HG03139 (cell line): ENCODE measurements around the gene SMAD9.
A peak's percentile ranks its signal among the peaks of the same experiment; 100 is the strongest.

Experiments
- ATAC-seq: cut with Tn5 transposase; IDR thresholded peaks from one replicate; pipeline ENCODE4 v1.9.1; 2021; ENCODE audit not compliant: unreplicated experiment

SMAD9 gene

DNA sequence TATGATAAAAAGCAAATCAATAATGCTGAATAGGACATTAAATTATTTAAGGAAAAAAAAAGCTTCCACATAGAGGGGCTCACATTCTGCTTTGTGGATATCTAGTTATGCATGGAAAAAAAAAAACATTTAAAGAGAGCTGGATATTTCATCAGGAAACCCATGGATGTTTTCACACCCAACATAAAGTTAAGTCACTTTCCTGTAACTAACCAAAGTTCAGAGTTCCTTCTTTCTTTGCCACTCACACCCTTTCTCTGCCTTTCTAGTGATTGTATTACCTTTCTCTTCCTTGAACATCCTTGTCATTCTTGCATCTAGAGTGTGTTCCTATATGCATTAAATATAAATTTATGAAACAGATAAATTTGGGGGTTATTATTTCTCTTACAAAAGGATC lies 53.8 kb downstream of the SMAD9 start:
- ATAC-seq, result no peak

DNA sequence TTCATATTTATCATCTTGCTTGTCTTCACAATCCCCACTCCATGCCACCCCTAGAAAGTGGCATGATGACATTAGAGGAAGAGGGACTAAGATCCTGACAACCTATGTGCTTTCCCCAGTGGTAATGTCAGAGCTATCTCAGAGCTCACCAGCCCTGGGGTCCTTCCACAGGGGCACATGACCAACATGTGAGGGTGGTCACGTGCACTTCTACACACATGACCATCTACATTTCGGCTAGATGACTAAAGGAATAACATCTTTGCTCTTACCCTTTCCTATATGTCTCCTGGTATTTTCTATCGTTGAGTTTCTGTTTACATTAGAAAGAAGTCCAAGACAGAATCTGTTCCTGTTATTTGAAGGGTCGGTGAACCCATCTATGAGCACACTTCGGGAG lies 54.8 kb downstream of the SMAD9 start:
- no peak for ATAC-seq

DNA sequence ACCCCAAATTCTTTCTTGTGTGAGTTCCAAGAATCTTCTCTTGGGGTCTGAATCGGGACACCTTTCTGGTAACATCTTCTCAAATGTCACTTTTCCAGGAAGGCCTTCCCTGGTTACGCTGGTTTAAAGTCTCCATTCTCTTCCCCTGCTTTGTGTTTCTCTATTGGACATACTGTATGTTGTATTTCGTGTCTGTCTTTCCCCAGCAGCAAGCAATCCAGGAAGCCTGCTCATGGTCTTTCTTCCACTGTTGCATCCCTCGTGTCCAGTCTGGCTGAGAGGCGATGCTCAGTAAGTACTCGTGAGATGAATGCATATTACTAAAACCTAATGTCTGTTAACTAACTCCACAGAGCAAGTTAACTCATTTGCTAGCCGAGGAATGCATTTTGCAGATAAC lies 57.3 kb downstream of the SMAD9 start:
- no peak for ATAC-seq

DNA sequence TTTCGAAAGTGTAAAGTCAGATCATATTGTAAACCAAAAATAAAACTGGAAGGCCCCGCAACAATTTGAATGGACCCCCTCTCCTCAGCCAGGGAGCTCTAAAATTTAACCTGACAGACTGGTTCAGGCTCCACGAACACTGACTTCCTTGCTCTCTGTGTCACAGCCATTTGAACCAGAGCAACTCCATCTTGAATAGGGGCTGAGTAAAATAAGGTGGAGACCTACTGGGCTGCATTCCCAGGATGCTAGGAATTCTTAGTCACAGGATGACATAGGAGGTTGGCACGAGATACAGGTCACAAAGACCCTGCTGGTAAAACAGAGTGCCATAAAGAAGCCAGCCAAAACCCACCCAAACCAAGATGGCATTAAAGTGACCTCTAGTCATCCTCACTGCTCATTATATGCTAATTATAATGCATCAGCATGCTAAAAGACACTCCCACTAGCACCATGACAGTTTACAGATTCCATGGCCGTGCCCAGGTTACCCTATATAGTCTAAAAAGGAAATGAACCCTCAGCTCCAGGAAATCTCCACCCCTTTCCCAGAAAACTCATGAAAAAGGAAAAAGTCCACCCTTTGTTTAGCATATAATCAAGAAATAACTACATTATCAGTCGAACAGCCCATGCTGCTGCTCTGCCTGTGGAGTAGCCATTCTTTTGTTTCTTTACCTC lies 57.9 kb downstream of the SMAD9 start:
- no peak for ATAC-seq

DNA sequence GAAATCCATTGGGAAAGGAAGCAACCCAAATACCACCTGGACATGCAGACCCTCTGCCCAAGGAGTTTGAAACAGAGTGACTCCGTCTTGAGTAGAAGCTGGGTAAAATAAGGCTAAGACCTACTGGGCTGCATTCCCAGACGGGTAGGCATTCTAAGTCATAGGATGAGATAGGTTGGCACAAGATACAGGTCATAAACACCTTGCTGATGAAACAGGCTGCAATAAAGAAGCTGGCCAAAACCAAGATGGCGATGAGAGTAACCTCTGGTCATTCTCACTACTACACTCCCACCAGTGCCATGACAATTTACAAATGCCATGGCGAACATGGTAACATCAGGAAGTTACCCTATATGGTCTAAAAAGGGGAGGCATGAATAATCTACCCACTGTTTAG lies 60.8 kb downstream of the SMAD9 start:
- no peak for ATAC-seq

DNA sequence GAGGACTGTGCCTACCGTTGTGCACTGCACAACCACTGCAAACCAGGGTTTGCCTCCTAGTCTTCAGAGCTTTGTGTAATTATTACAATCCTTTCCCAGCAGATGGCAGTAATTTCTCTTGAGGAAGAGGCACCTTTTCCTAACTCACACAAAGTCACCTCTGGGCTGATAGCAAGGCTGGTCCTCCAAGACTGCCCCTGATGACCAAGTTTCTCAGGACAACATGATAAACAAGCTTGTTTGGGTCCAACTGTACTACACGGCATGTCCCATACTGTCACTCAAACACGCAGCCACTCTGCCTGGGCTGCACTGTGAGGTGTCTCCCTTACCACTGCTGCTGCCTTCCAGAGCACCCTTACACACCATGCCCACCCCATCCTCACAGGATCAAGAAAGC lies 61.7 kb downstream of the SMAD9 start:
- ATAC-seq, result peak; percentile 75

DNA sequence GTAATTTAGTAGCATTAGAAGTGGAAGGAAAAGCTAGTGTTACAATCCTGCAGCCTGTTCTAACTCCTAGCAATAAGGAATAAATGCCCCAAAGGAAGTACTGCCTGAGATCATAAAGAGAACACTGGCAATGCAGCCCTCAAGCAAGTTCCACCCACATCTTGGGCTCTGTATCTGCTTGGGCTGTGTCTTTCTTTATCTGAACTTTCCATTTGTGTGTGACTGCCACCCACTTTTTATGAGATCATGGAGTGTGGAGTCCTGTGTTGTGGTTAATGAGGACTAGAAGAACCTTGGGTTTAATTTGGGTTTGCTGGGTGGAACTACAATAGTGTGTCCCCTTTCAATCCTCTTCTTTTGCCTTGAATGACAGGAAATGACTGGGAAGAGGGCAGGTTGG lies 62.8 kb downstream of the SMAD9 start:
- ATAC-seq, result no peak

DNA sequence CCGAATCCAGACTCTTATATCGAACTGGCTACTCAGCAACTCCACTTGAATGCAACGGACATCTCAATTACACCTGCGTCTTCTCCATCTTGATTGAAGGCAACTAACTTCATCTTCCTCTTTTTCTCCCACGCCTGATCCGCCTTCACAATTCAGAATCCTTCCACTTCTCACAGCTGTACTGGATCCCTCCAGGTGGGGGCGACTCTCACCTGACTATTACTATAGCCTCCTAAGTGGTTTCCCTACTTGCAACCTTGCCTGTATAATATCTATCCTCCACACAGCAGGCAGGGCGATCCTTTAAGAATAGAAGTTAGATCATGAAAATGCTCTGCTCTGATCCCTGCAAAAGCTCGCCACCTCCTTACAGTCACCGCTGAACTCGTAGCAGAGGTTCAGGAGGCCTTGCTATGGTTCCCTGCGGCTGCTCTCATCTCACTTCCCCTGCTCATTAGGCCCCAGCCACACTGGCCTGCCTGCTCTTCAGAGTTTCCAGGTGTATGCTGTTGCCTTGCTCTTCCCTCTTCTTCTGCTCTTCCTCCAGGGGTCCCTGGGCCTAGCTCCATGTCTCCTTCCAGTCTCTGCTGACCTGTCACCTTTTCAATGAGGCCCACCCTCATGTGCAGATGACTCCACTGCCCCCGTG lies 69.1 kb downstream of the SMAD9 start:
- ATAC-seq, result no peak

DNA sequence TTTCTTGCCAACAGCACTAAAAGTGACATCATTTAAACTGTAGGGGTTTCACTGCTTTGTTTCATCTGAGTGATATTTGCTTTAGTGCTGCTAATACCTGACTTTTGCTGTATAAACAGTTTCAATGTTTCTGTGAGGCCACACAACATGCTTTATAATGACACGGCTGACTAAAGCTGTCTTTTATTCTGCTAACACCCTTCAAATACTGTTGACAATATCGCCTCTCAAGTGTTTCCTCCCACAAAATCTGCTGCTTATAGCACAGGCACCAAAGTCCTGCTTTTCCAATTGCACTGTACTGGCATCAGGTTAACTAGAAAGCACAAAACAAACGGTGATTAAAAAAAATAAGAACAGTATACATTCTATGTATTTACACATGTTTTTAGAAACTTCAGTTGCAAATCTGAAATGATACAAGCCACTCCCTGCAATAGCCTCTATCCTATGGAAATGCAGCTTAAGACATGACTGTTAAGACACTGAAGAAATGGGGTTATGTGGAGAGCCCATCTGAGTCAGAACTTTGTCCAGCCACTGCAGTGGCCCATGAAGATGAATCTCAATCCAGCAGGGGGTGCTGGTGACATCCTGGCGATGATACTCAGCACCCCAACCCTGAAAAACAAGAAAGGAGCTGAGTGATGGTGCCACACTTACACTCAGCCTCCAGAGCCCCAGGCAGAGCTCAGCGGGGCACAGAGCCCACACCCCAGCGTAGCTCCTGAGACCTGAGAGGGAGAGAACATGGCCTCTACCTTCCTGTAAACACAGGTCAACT lies 71.6 kb downstream of the SMAD9 start:
- peak; percentile 53 for ATAC-seq

DNA sequence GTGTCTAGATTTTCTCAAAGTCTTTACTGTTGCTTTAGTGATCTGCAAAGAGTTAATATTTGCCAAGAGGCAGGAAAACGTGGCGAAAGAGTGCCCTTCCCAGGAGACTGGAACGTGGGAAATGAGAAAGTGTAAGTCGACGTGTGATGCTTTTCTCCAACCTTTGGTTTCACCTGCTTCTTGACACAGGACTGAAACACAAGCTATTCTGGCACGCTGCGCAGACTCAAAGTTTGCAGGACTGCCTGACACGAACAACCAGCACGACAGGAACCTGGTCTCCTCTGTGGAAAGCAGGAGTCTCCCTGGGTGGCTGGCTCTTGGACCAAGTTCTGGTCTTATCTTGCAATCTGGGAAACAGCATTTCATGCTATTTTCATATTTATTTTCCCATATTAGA lies 72.4 kb downstream of the SMAD9 start:
- no peak for ATAC-seq

DNA sequence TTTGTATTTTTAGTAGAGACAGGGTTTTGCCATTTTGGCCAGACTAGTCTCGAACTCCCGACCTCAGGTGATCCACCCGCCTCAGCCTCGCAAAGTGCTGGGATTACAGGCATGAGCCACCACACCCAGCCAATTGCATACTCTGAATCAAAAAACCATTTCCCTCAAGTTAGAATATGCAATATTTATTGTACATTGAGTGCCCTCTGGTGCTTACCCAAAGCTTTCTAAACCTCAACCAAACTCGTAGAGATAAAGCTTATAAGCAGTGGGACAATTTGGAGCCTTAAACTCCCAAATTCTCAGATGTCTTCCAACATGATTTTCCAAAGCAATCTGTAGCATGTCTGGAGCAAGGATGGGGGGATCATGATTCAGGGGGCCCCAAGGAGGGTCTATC lies 78.6 kb downstream of the SMAD9 start:
- no peak for ATAC-seq

DNA sequence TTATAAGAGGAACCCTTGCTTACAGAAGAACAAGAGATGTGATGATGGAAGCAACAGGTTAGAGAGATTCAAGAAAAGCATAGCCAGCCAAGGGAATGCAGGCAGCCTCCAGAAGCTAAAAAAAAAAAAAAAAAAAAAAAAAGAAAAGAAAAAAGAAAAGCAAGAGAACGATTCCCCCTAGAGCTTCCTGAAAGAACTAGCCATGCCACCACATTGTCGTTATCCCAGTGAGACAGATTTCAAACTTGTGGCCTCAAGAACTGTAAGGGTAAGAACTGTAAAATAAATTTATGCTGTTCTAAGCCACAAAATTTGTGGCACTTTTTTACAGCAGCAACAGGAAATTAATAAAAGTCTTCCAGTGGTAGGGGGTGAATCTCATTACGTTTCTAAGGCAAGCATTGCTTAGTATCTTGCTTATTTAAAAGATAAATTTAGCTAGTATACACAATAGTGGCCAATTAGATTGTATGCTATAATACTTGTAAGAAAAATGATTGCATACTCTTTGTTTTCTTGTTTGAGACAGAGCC lies 79.3 kb downstream of the SMAD9 start:
- no peak for ATAC-seq

DNA sequence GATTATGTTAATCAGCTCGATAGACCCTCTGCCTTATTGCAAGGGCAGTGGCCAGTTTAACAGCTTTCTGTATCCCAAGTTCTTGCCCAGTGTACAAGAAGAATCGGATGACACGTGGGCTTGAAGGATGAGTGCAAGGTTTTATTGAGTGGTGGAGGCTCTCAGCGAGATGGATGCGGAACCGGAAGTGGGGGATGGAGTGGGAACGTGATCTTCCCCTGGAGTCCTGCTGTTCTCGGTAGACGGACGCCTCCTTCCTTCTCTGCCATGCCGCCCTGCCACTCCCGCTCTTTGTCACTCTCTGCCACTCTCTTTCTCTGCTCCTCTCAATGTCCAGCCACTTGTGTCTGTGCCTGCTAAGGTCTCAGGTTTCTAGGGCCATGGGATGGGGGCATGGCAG lies 80.1 kb downstream of the SMAD9 start:
- no peak for ATAC-seq

DNA sequence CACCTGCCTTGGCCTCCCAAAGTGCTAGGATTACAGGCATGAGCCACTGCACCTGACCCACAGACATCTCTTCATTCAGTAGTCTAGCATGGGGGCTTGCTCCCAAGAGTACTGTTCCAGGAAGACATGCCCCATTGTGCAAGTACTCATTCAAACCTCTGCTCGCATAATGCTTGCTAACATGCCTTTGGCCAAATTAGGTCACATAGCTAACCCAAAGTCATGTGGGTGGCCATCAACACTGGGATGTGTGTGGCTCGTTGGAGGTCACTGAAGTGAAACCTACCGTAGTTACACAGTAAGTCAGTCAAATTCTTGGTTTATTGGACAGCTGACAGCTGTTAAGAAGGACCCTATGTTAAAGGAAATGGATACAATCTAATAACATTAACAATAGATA lies 80.8 kb downstream of the SMAD9 start:
- ATAC-seq, result no peak

DNA sequence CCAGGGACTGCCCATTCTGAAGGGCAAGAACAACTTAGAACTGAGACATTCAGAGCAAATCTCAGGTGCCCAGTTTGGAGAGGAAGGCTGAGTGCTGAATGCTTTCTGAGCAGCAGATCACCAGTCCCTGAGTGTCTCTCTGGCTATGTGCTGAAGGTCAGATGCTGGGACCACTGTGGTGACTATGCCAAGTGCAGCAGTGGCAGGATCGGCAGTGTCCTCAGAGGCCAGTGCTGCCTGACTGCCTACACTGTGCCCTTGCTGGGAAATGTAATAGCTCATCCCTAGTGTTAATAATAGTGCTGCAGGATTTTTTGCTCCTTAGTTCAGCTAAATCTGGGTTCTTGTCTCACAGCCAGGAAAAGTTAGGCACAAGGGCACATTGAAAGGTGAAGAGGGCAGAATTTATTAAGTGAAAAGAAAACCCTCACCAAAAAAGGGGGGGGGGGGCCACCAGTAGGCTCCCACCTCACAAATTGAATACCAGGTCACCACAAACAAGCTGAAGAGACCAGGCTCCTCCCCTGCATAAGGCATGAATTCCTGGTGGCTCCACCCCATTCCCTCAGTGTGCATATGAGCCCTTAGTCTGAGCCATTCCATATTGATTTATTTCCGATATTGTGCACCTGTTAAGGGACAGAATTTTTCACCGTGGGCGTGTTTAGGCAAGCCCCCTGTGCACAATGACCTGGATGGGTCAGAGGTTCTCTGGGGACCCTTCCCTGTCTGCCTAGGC lies 82.5 kb downstream of the SMAD9 start:
- ATAC-seq, result no peak

DNA sequence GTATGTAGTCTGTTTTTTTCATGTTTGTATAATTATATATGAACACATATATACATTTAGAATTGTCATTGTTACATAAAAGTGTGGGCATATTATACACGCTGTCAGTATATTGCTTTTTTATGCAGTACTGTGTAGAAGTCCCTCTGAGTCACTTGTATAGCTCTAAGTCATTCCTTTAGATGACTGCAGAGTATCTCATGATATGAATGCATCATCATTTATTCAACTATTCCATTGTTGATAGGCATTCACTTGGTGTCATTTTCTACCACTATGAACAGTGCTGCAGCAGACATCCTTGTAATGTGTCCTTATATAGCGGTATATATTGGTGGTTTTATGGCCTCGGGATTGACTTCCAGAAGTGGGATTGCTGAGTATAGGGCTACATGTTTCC lies 85.7 kb downstream of the SMAD9 start:
- no peak for ATAC-seq

DNA sequence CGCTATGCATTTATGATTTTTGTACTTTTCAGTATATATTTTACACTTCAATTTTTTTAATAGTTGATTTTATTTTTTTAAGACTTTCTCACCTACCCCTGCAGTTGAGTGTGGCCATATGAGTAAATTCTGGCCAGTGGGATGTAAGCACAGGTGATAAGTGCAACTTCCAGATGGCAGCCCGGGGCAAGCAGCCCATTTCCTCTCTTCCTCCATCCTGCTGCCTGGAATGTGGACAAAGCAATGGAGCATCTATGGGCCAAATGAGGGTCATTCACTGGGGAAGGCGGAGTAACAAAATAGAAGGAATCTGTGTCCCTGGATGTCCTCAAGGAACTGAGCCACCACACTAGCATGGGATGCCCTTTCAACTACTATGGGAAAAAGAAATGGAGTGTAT lies 88.7 kb downstream of the SMAD9 start:
- no peak for ATAC-seq

DNA sequence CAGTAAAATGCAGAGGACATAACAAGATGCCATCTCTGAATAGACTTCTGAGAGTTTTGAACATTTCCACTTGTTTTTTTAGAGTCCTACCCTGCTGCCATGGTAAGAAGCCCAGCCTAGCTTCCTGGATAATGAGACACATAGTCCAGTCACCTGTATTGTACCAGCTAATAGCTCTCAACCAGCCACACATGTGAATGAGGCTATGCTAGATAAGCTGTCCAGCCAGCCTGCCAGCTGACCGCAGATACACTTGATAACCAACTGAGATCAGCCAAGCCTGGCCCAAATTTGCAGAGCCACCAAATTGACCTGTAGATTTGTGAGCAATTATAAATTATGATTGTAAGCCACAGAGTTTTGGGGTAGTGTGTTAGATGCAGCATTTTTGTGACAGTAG lies 90.3 kb downstream of the SMAD9 start:
- no peak for ATAC-seq

DNA sequence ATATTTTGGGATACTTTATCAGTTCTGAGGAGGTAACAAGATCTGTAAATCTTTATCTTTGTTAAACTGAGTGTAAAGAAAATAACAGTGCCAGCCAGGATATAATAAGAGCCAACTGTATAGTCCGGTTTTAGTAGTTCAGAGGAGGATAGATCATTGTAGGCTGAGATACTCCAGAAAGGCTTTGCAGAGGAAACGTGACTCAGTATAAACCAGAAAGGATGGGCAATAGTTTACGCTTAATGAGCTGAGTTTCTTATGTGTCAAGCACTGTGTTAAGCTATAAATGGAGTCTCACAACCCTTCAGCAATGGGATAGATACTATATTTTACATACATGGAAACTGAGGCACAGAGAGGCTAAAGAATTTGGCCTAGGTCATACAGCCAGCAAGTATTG lies 97.3 kb downstream of the SMAD9 start:
- no peak for ATAC-seq

DNA sequence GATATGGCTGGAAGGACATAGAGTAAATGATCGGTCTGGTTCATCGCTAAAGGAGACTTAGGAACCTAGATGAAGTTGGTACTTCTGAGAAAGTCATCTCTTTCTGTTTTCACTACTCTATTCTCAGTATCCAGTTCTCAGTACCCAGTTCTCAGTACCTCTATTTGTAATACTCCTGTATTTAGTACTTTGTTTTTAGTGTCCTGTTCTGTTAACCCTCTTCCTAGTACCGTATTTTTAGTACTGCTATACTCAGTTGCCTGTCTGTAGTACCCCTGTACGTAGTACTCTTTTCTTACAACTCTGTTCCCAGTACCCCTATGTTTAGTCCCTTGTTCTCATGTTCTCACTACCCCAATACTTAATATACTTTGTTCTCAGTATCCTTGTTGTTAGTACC lies 99.8 kb downstream of the SMAD9 start:
- peak; percentile 32 for ATAC-seq

DNA sequence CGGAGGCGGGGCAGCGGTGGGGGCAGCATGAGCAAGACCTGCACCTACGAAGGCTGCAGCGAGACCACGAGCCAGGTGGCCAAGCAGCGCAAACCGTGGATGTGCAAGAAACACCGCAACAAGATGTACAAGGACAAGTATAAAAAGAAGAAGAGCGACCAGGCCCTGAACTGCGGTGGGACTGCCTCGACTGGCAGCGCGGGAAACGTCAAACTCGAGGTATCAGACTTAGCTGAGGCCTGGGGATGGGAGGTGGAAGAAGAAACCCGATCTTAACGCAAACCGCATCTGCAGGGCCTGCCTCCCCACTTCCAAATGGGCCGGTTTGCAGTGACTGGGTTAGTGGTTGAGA lies 100.3 kb downstream of the SMAD9 start:
- peak; percentile 11 for ATAC-seq
